ENCODE measurements around the gene HARS1. TPM values are rescaled to one million over a fixed set of nuclear protein-coding genes. Genes with fewer than 3 reads are reported as not detected.

HARS1 gene
- total and polyA plus RNA-seq, 10 donors, result 38.4 to 53.9 (median 46.1) TPM

DNA sequence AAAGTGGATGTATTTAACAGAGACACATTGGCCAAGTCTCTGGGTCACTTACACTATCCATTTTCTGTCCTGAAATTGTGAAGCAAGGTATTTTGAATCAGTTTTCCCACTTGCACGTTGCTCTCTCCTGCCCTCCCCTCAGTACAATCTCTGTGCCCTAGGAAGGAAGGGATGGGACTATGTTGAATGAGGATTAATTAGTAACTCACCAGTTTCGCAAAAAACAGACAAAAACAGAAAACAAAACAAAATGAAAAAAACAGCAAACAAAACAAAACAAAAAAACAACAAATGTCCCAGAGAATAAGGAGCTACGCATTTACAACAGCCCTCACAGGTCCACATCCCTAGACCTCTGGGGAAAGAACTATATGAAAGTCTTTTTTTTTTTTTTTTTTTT, 57.1 kb downstream of the HARS1 start:
- peak overlapping the region in 1 of 8 donors; percentile 78 for H3K4me3 ChIP-seq
- intact Hi-C loops (cut with DNase I; ENCODE audit: low total_unique reads), result no loop called here
- no peaks in the 10 kb centered on the region for H3K9me3 ChIP-seq
- H3K27me3 ChIP-seq (replicated peaks in 1 of 7), result peaks cover 0 to 9% (median 0%) of the 10 kb centered on the region in 7 donors
- 55 to 82% (median 67%) methylated on average over 3 of the region's 3 CpGs for WGBS, 5 donors
- peaks cover 0 to 68% (median 41%) of the 10 kb centered on the region in 6 donors for H3K4me1 ChIP-seq
- TF ChIP-seq, protein P1, sequence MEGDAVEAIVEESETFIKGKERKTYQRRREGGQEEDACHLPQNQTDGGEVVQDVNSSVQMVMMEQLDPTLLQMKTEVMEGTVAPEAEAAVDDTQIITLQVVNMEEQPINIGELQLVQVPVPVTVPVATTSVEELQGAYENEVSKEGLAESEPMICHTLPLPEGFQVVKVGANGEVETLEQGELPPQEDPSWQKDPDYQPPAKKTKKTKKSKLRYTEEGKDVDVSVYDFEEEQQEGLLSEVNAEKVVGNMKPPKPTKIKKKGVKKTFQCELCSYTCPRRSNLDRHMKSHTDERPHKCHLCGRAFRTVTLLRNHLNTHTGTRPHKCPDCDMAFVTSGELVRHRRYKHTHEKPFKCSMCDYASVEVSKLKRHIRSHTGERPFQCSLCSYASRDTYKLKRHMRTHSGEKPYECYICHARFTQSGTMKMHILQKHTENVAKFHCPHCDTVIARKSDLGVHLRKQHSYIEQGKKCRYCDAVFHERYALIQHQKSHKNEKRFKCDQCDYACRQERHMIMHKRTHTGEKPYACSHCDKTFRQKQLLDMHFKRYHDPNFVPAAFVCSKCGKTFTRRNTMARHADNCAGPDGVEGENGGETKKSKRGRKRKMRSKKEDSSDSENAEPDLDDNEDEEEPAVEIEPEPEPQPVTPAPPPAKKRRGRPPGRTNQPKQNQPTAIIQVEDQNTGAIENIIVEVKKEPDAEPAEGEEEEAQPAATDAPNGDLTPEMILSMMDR (IDR thresholded peaks at IDR 0.05 in 8 of 11, conservative IDR thresholded peaks at IDR 0.05 in 3 of 11), result no peak
- TF ChIP-seq POLR2A (IDR thresholded peaks at IDR 0.05) (no peak), POLR2AphosphoS5 (IDR thresholded peaks at IDR 0.05) (no peak)
- H3K27ac ChIP-seq, result peak overlapping the region in 4 of 8 donors; percentile 79 to 93 (median 88)
- no peaks in the 10 kb centered on the region for H3K36me3 ChIP-seq
- DNase-seq, result no peak

DNA sequence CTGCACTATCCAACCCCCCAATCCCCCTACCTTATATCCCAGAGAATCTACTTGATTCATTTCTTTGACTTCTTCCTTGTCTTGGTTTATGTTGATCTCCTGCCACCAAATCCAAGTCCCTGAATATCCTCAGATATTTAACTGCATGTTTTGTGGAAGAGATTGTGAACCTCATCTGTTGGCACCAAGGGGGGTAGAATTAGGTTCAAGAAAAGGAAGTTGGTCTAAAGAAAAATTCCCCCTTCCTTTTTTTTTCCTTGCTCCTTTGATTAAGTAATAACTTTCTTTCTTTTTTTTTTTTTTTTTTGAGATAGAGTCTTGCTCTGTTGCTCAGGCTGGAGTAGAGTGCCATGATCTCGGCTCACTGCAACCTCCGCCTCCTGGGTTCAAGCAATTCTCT, 57.7 kb downstream of the HARS1 start:
- Histone ChIP-seq H3K9me3 (peaks cover 0 to 1% (median under 1%) of the 10 kb centered on the region in 8 donors), H3K27ac (peak overlapping the region in 7 of 8 donors; percentile 75 to 93 (median 80)), H3K4me1 (peaks cover 0 to 63% (median 36%) of the 10 kb centered on the region in 6 donors), H3K27me3 (replicated peaks in 1 of 7) (peaks cover 0 to 9% (median 0%) of the 10 kb centered on the region in 7 donors), H3K36me3 (no peaks in the 10 kb centered on the region), H3K4me3 (peak overlapping the region in 5 of 8 donors; percentile 41 to 78 (median 59))
- intact Hi-C loops (cut with DNase I; ENCODE audit: low total_unique reads), result no loop called here
- no peak for TF ChIP-seq POLR2A (IDR thresholded peaks at IDR 0.05)
- TF ChIP-seq POLR2AphosphoS5 (IDR thresholded peaks at IDR 0.05), result no peak
- TF ChIP-seq, protein P1 (IDR thresholded peaks at IDR 0.05 in 8 of 11, conservative IDR thresholded peaks at IDR 0.05 in 3 of 11), result no peak
- no peak for DNase-seq
- WGBS, 5 donors, result 82 to 93% (median 90%) methylated on average over 2 of the region's 2 CpGs

DNA sequence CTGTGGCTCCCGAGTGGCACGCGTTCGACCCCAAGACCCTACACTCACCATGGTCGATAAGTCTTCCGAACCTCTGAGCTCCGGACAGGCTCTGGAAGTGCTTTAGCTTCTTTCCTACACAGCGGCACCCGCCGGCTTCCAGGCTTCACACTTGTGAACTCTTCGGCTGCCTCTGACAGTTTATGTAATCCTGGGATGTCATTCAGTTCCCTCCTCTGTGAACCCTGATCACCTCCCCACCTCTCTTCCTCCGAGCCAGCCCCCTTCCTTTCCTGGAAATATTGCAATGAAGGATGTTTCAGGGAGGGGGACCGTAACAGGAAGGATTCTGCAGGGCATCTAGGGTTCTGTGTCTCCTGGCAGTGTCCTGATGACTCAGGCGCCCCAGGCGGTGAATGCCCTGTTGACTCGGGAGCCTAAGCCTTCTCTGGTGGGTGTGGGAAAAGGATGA, 58.1 kb downstream of the HARS1 start, which contains the start of gene CD14:
CD14 (minus strand) TSS at position 155 of the 451 bp plus-strand sequence; CDS start at position 51, 104 bp downstream.
- Histone ChIP-seq H3K4me3 (peak within 1 kb of the TSS; percentile 41 to 78 (median 58)), H3K27me3 (replicated peaks in 1 of 7) (peaks cover 0 to 9% (median 0%) of the 10 kb centered on the region in 7 donors), H3K36me3 (no peaks in the 10 kb centered on the region), H3K9me3 (peaks cover 0 to 6% (median 4%) of the 10 kb centered on the region in 8 donors), H3K4me1 (peaks cover 0 to 59% (median 32%) of the 10 kb centered on the region in 6 donors), H3K27ac (peak within 1 kb of the TSS; percentile 51 to 93 (median 80))
- intact Hi-C loops (cut with DNase I; ENCODE audit: low total_unique reads), result no loop called here
- WGBS, 5 donors, result 6 to 23% (median 9%) methylated on average over 16 of the region's 16 CpGs
- TF ChIP-seq, protein P1 (IDR thresholded peaks at IDR 0.05 in 8 of 11, conservative IDR thresholded peaks at IDR 0.05 in 3 of 11), result no peak
- no peak for TF ChIP-seq POLR2A (IDR thresholded peaks at IDR 0.05)
- TF ChIP-seq POLR2AphosphoS5 (IDR thresholded peaks at IDR 0.05), result peak in 1 of 3 donors; percentile 56
- DNase-seq, result peak; percentile 81

DNA sequence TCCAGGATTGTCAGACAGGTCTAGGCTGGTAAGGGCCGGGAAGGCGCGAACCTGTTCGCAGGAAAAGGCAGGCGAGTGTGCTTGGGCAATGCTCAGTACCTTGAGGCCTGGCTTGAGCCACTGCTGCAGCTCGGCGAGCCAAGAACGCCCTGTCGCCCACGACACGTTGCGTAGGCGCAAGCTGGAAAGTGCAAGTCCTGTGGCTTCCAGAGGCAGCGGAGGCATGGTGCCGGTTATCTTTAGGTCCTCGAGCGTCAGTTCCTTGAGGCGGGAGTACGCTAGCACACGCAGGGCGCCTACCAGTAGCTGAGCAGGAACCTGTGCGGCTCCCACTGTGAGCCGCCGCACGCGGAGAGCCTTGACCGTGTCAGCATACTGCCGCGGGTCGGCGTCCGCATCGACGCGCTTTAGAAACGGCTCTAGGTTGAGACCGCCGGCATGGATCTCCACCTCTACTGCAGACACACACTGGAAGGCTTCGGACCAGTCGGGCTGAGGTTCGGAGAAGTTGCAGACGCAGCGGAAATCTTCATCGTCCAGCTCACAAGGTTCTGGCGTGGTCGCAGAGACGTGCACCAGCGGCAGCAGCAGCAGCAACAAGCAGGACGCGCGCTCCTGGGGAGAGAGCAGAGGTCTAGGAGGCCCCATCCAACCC, 58.7 kb downstream of the HARS1 start:
- Histone ChIP-seq H3K27me3 (replicated peaks in 1 of 7) (peaks cover 0 to 9% (median 0%) of the 10 kb centered on the region in 7 donors), H3K9me3 (peaks cover 0 to 11% (median 7%) of the 10 kb centered on the region in 8 donors), H3K4me3 (peak overlapping the region; percentile 41 to 78 (median 58)), H3K4me1 (peaks cover 0 to 56% (median 32%) of the 10 kb centered on the region in 6 donors), H3K36me3 (no peaks in the 10 kb centered on the region), H3K27ac (peak overlapping the region; percentile 51 to 93 (median 80))
- TF ChIP-seq POLR2AphosphoS5 (IDR thresholded peaks at IDR 0.05), result peak; percentile 54 to 79 (median 78)
- TF ChIP-seq, protein P1 (IDR thresholded peaks at IDR 0.05 in 8 of 11, conservative IDR thresholded peaks at IDR 0.05 in 3 of 11), result no peak
- TF ChIP-seq POLR2A (IDR thresholded peaks at IDR 0.05), result no peak
- WGBS, 5 donors, result 0 to 14% (median 1%) methylated on average over 11 to 51 of the region's 51 CpGs
- intact Hi-C loops (cut with DNase I; ENCODE audit: low total_unique reads), result no loop called here
- peak; percentile 92 for DNase-seq

All from spleen (tissue), 11 donors.